IMR-90 (cell line): ENCODE results near the gene HOXB8. TPM values are rescaled to one million over a fixed set of nuclear protein-coding genes. Genes with fewer than 3 reads are reported as not detected.

Experiments
- ATAC-seq: fragments of 200-7000 bp; cut with Tn5 transposase; 2 replicates; pipeline ENCODE4 v1.9.1; 2020; ENCODE audit warnings: low read depth, mild to moderate bottlenecking, moderate library complexity
- BruUV-seq: library from RNA; stranded (reverse); fragments of 400-500 nt; replicated peaks from 2 replicates; lab custom pipeline; 2021; lab: Mats Ljungman, UMichigan
- CTCF ChIA-PET: fragments of 300-600 bp; formaldehyde crosslinking; extraction: SDS; loops from one replicate; lab custom pipeline; 2021; ENCODE audit warnings: antibody characterized with exemption; lab: Yijun Ruan, JAX
- POLR2A ChIA-PET: fragments of 300-600 bp; sonication (Branson Sonifier 250); formaldehyde crosslinking; loops from one replicate; lab custom pipeline; 2022; ENCODE audit warnings: antibody characterized with exemption; ENCODE audit not compliant: unreplicated experiment; lab: Charles Lee
- DNase-seq: peaks from one replicate; pipeline ENCODE4 v3.0.0; 2013
- H2AFZ ChIP-seq: replicated peaks from 2 replicates; pipeline ENCODE3; 2013; ENCODE audit warnings: low read length, mild to moderate bottlenecking; ENCODE audit not compliant: poor library complexity
- H2AK5ac ChIP-seq: 2 replicates; pipeline ENCODE4 v1.6.1; 2013; ENCODE audit warnings: low read depth, low read length, inconsistent platforms
- H2AK9ac ChIP-seq: replicated peaks from 2 replicates; pipeline ENCODE3; 2013; ENCODE audit warnings: mild to moderate bottlenecking, low read depth, low read length, moderate library complexity; ENCODE audit not compliant: poor library complexity
- H2BK120ac ChIP-seq: 2 replicates; pipeline ENCODE4 v1.6.1; 2013; ENCODE audit warnings: low read depth, low read length, inconsistent platforms
- H2BK15ac ChIP-seq: 3 replicates; pipeline ENCODE4 v1.6.1; 2013; ENCODE audit warnings: low read depth, low read length, inconsistent platforms
- H2BK20ac ChIP-seq: 2 replicates; pipeline ENCODE4 v1.6.1; 2013; ENCODE audit warnings: low read depth, mild to moderate bottlenecking, inconsistent platforms, low read length, moderate library complexity
- H2BK5ac ChIP-seq: 2 replicates; pipeline ENCODE4 v1.6.1; 2013; ENCODE audit warnings: mild to moderate bottlenecking, low read depth, low read length, inconsistent platforms; ENCODE audit not compliant: poor library complexity, severe bottlenecking
- H3K14ac ChIP-seq: replicated peaks from 2 replicates; pipeline ENCODE4 v1.6.1; 2013; ENCODE audit warnings: low read depth, low read length, inconsistent platforms
- H3K18ac ChIP-seq: 2 replicates; pipeline ENCODE4 v1.6.1; 2013; ENCODE audit warnings: low read depth, low read length, control low read depth
- H3K23ac ChIP-seq: 2 replicates; pipeline ENCODE4 v1.6.1; 2013; ENCODE audit warnings: low read depth, low read length, inconsistent platforms
- H3K27ac ChIP-seq: 2 replicates; pipeline ENCODE4 v1.5.1; 2013; ENCODE audit warnings: mild to moderate bottlenecking, control low read depth, low read length; ENCODE audit not compliant: insufficient read depth
- H3K27me3 ChIP-seq: 2 replicates; pipeline ENCODE4 v1.6.1; 2013; ENCODE audit warnings: low read length; ENCODE audit not compliant: control insufficient read depth, insufficient read depth
- H3K36me3 ChIP-seq: 2 replicates; pipeline ENCODE4 v1.6.1; 2013; ENCODE audit warnings: low read length, mixed read lengths; ENCODE audit not compliant: control insufficient read depth, insufficient read depth
- H3K4ac ChIP-seq: 2 replicates; pipeline ENCODE4 v1.6.1; 2013; ENCODE audit warnings: low read depth, low read length, inconsistent platforms
- H3K4me1 ChIP-seq: 2 replicates; pipeline ENCODE4 v1.6.1; 2013; ENCODE audit warnings: low read length, mixed read lengths; ENCODE audit not compliant: control insufficient read depth, insufficient read depth
- H3K4me2 ChIP-seq: 2 replicates; pipeline ENCODE4 v1.6.1; 2013; ENCODE audit warnings: low read depth, mild to moderate bottlenecking, control low read depth, low read length, moderate library complexity
- H3K4me3 ChIP-seq: 2 replicates; pipeline ENCODE4 v1.5.1; 2013; ENCODE audit warnings: low read depth, mild to moderate bottlenecking, control low read depth, low read length, moderate library complexity; ENCODE audit not compliant: insufficient read depth
- H3K56ac ChIP-seq: 2 replicates; pipeline ENCODE4 v1.6.1; 2013; ENCODE audit warnings: low read length, inconsistent platforms; ENCODE audit not compliant: insufficient read depth; ENCODE audit errors: extremely low read depth
- H3K79me1 ChIP-seq, 2 experiments: 2 replicates each; pipeline ENCODE4 v1.6.1; 2013; ENCODE audit warnings: low read length in 2 of 2, inconsistent platforms in 1 of 2, low read depth in 1 of 2
- H3K9ac ChIP-seq: 2 replicates; pipeline ENCODE4 v1.6.1; 2013; ENCODE audit warnings: low read depth, low read length, control low read depth
- H3K9me1 ChIP-seq: 2 replicates; pipeline ENCODE4 v1.6.1; 2013; ENCODE audit warnings: low read length, inconsistent platforms; ENCODE audit not compliant: insufficient read depth
- H3K9me3 ChIP-seq: 2 replicates; pipeline ENCODE4 v1.6.1; 2013; ENCODE audit warnings: low read length; ENCODE audit not compliant: control insufficient read depth, insufficient read depth
- H4K20me1 ChIP-seq: 2 replicates; pipeline ENCODE4 v1.6.1; 2013; ENCODE audit warnings: low read length, inconsistent platforms; ENCODE audit not compliant: insufficient read depth
- H4K5ac ChIP-seq: 2 replicates; pipeline ENCODE4 v1.6.1; 2013; ENCODE audit warnings: mild to moderate bottlenecking, low read depth, low read length, control low read depth
- H4K8ac ChIP-seq, 2 experiments: 2 replicates each; pipeline ENCODE4 v1.6.1; 2013; ENCODE audit warnings: low read depth in 2 of 2, low read length in 2 of 2, control low read depth in 1 of 2, inconsistent platforms in 1 of 2
- H4K91ac ChIP-seq: 2 replicates; pipeline ENCODE4 v1.6.1; 2013; ENCODE audit warnings: low read depth, low read length, inconsistent platforms; ENCODE audit not compliant: insufficient read depth
- BHLHE40 ChIP-seq: fragments of 150-350 bp; IDR thresholded peaks from 2 replicates; pipeline ENCODE4 v1.6.1; 2016; ENCODE audit warnings: mild to moderate bottlenecking, low read depth, low read length
- CHD1 ChIP-seq: IDR thresholded peaks from 2 replicates; pipeline ENCODE4 v1.6.1; 2012; ENCODE audit warnings: low read depth, low read length, improper control_type of control experiment
- RAD21 ChIP-seq: IDR thresholded peaks from 2 replicates; pipeline ENCODE4 v1.6.1; 2012; ENCODE audit warnings: low read length, improper control_type of control experiment
- RFX5 ChIP-seq: IDR thresholded peaks from 2 replicates; pipeline ENCODE4 v1.8.0; 2012; ENCODE audit warnings: low read depth, mild to moderate bottlenecking, low read length, moderate library complexity
- USF2 ChIP-seq: fragments of 150-350 bp; IDR thresholded peaks from 2 replicates; pipeline ENCODE4 v1.6.1; 2017; ENCODE audit warnings: mild to moderate bottlenecking, antibody characterized with exemption, low read length, low read depth
- WGBS, 2 experiments: methylation state at CpG; one replicate each; pipeline versions ENCODE4 v1.1.5 to v1.1.7; 2013; ENCODE audit warnings: missing lambda C conversion rate in 2 of 2; ENCODE audit not compliant: insufficient read length in 1 of 2; ENCODE audit errors: extremely low coverage in 2 of 2; 5-methylcytosine and 5-hydroxymethylcytosine counted together
- dilution Hi-C: fragments of 300-500 bp; cut with HindIII; formaldehyde crosslinking; loops from one replicate; pipeline ENCODE4 v1.14.3; 2018; ENCODE audit warnings: low sequenced_read_pairs; ENCODE audit not compliant: unreplicated experiment
- in situ Hi-C: fragments of 300-500 bp; cut with MboI; formaldehyde crosslinking; loops from 3 replicates; pipeline ENCODE4 v1.14.3; 2019; ENCODE audit warnings: low sequenced_read_pairs, inconsistent platforms, mixed read lengths
- intact Hi-C: fragments of 100-400 bp; cut with micrococcal nuclease; formaldehyde crosslinking; loops from 2 replicates; pipeline ENCODE4 v1.10.0; 2022
- polyA plus RNA-seq, 3 experiments: library from polyadenylated mRNA; depleted of rRNA; stranded (reverse); fragments of >200 nt; gene quantifications; 2 replicates each; pipeline ENCODE4 v1.2.3, GENCODE V29; 2012; ENCODE audit warnings: low replicate concordance in 1 of 3
- total RNA-seq: library from RNA; depleted of rRNA; stranded (reverse); fragments of >200 nt; gene quantifications from 2 replicates; pipeline ENCODE4 v1.2.3, GENCODE V29; 2012

Gene HOXB8
- total and polyA plus RNA-seq, 2 of the 4 experiments (the other 2 are of a cell fraction), result 0.54 to 5.3 TPM

GRCh38 chr17:48642059-48642842, 27.2 kb upstream of the HOXB8 start:
- POLR2A ChIA-PET, result no interaction called here
- CTCF ChIA-PET, result no interaction called here
- intact Hi-C loops, result no loop called here

More at GRCh38 chr17:48642059-48642842, 27.2 kb upstream of the HOXB8 start:
- H3K79me1 ChIP-seq, result no peaks in the 10 kb centered on the region
- peaks cover 99% of the 10 kb centered on the region for H3K27me3 ChIP-seq
- H3K9me3 ChIP-seq, result peaks cover 11% of the 10 kb centered on the region
- H2BK5ac ChIP-seq, result no peak overlapping the region
- no peaks in the 10 kb centered on the region for H3K4me1 ChIP-seq
- H3K4ac ChIP-seq, result no peak overlapping the region
- no peak overlapping the region for H3K4me3 ChIP-seq
- no peak overlapping the region for H2AK9ac ChIP-seq
- no peak overlapping the region for H4K5ac ChIP-seq
- no peaks in the 10 kb centered on the region for H4K20me1 ChIP-seq
- in situ Hi-C loops, result loop anchor here (10.0 kb wide), 1 partner anchor 63 kb away; no protein-coding TSS in a partner anchor
- H3K56ac ChIP-seq, result no peak overlapping the region
- DNase-seq (no peak), ATAC-seq (no peak)
- dilution Hi-C loops, result no loop called here
- BruUV-seq, result no TSS peak
- no peak for TF ChIP-seq RAD21
- TF ChIP-seq RFX5, result no peak
- TF ChIP-seq CHD1, result no peak
- no peak for TF ChIP-seq BHLHE40
- no peak for TF ChIP-seq USF2
- H2AFZ ChIP-seq, result no peak overlapping the region
- H3K4me2 ChIP-seq, result no peak overlapping the region
- H3K18ac ChIP-seq, result no peak overlapping the region
- H3K36me3 ChIP-seq, result no peaks in the 10 kb centered on the region
- no peak overlapping the region for H3K27ac ChIP-seq
- no peak overlapping the region for H4K8ac ChIP-seq
- no peak overlapping the region for H2AK5ac ChIP-seq
- H2BK20ac ChIP-seq, result no peak overlapping the region
- H2BK15ac ChIP-seq, result no peak overlapping the region
- no peak overlapping the region for H3K23ac ChIP-seq
- 5% methylated on average over 35 of the region's 58 CpGs; no CpG with 5 or more reads in 1 of the 2 experiments for WGBS, 2 experiments
- no peak overlapping the region for H4K91ac ChIP-seq
- H2BK120ac ChIP-seq, result no peak overlapping the region
- no peaks in the 10 kb centered on the region for H3K9me1 ChIP-seq
- no peak overlapping the region for H3K14ac ChIP-seq
- no peak overlapping the region for H3K9ac ChIP-seq
